Ascending aorta (tissue), 2 donors: ENCODE data around the gene KLHL28. TPM values are rescaled to one million over a fixed set of nuclear protein-coding genes. Genes with fewer than 3 reads are reported as not detected.
A peak's percentile ranks its signal among the peaks of the same experiment; 100 is the strongest.
"Not testable (repeated sequence)": the region's sequence is repeated elsewhere in the genome, so short reads cannot be mapped to it uniquely, and the experiment has no call there.

Source experiments
- DNase-seq, 2 donors: peaks; one replicate each; pipeline ENCODE4 v3.0.0-alpha.2; 2019; ENCODE audit warnings: low spot score in 2 of 2
- H3K27ac ChIP-seq, 2 donors: fragments of 200-600 bp; sonication (generic); one replicate each; pipeline ENCODE4 v1.5.1; 2016 to 2017; ENCODE audit warnings: mild to moderate bottlenecking in 1 of 2
- H3K27me3 ChIP-seq: fragments of 200-600 bp; sonication (generic); one replicate; pipeline ENCODE4 v1.5.1; 2017
- H3K36me3 ChIP-seq, 2 donors: fragments of 200-600 bp; sonication (generic); one replicate each; pipeline ENCODE4 v1.5.1; 2016
- H3K4me1 ChIP-seq, 2 donors: fragments of 200-600 bp; sonication (generic); one replicate each; pipeline ENCODE4 v1.5.1; 2016 to 2017; ENCODE audit warnings: mild to moderate bottlenecking in 1 of 2
- H3K4me3 ChIP-seq, 2 donors: fragments of 200-600 bp; sonication (generic); one replicate each; pipeline ENCODE4 v1.5.1; 2016 to 2017; ENCODE audit warnings: mild to moderate bottlenecking in 1 of 2
- H3K9me3 ChIP-seq, 2 donors: fragments of 200-600 bp; sonication (generic); one replicate each; pipeline ENCODE4 v1.5.1; 2016
- CTCF ChIP-seq, 3 experiments: fragments of 200-600 bp in 2 of 3; fragments of 450-650 bp in 1 of 3; sonication (generic) in 2 of 3; IDR thresholded peaks; one replicate each; pipeline ENCODE4 v1.5.1; 2016 to 2019; ENCODE audit warnings: antibody characterized with exemption in 3 of 3, mild to moderate bottlenecking in 1 of 3, moderate library complexity in 1 of 3
- intact Hi-C: fragments of 100-400 bp; cut with DNase I; formaldehyde crosslinking; loops from one replicate; pipeline ENCODE4 v1.15.1; 2023
- total RNA-seq: library from RNA; depleted of rRNA; stranded (reverse); fragments of >200 nt; gene quantifications from one replicate; pipeline ENCODE4 v1.1.0, GENCODE V29; 2016

The KLHL28 gene
- total RNA-seq, 1 donor from 2014 or later = 6.1 TPM

DNA sequence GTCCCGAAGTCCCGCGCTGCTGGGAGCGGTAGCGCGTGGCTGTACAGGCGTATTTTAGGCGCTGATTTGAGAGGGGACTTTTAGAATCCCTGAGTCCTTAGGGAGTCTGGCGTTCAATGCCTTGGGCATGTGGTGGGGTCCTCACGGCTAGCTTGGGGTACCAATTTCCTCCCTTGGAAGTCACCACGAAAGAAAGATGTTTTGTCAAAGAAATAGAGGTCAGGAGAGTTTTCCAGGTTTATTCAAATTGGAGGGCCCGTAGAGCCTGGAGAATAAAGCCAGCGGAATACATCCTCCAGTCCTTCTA is 63.9 kb downstream of the KLHL28 start:
- intact Hi-C loops = loop anchor here (1.0 to 5.0 kb wide), 4 partner anchors 65 to 355 kb away; partner anchors contain the start of genes FKBP3, MIS18BP1, PRPF39 and TOGARAM1
- no peaks in the 10 kb centered on the region for H3K9me3 ChIP-seq
- H3K36me3 ChIP-seq = peaks cover 0 to 8% of the 10 kb centered on the region in 2 donors
- TF ChIP-seq CTCF (IDR thresholded peaks at IDR 0.05) = no peak
- peaks cover 0 to 15% of the 10 kb centered on the region in 2 donors for H3K4me1 ChIP-seq
- H3K4me3 ChIP-seq = peak overlapping the region; percentile 77 to 82
- H3K27me3 ChIP-seq = no peaks in the 10 kb centered on the region
- peak overlapping the region; percentile 99 to 100 for H3K27ac ChIP-seq
- DNase-seq = no peak

GRCh38 chr14:44897041-44897844 is 64.5 kb downstream of the KLHL28 start:
- intact Hi-C loops = loop anchor here (1.0 to 5.0 kb wide), 4 partner anchors 65 to 355 kb away; partner anchors contain the start of genes FKBP3, MIS18BP1, PRPF39 and TOGARAM1
- DNase-seq = peak; percentile 97 to 99
- no peak for TF ChIP-seq CTCF (IDR thresholded peaks at IDR 0.05)
- peaks cover 0 to 15% of the 10 kb centered on the region in 2 donors for H3K4me1 ChIP-seq
- H3K9me3 ChIP-seq = no peaks in the 10 kb centered on the region
- peak overlapping the region; percentile 99 to 100 for H3K27ac ChIP-seq
- peaks cover 0 to 6% of the 10 kb centered on the region in 2 donors for H3K36me3 ChIP-seq
- peak overlapping the region; percentile 77 to 82 for H3K4me3 ChIP-seq
- no peaks in the 10 kb centered on the region for H3K27me3 ChIP-seq

- Histone ChIP-seq H3K4me1 (peaks cover 0 to 13% of the 10 kb centered on the region in 2 donors), H3K36me3 (peaks cover 0 to 4% of the 10 kb centered on the region in 2 donors), H3K27ac (peak overlapping the region; percentile 99 to 100), H3K9me3 (no peaks in the 10 kb centered on the region), H3K4me3 (peak overlapping the region; percentile 32 to 45), H3K27me3 (no peaks in the 10 kb centered on the region)
- intact Hi-C loops = loop anchor here (1.0 to 5.0 kb wide), 4 partner anchors 66 to 356 kb away; partner anchors contain the start of genes FKBP3, MIS18BP1, PRPF39 and TOGARAM1
- no peak for DNase-seq
- TF ChIP-seq CTCF (IDR thresholded peaks at IDR 0.05) = no peak
Observed at GRCh38 chr14:44896275-44897040, 65.3 kb downstream of the KLHL28 start.

GRCh38 chr14:44895716-44896115 is 66.0 kb downstream of the KLHL28 start:
- Histone ChIP-seq H3K36me3 (peaks cover 0 to 3% of the 10 kb centered on the region in 2 donors), H3K27me3 (no peaks in the 10 kb centered on the region), H3K4me3 (no peak overlapping the region), H3K27ac (no peak overlapping the region), H3K9me3 (no peaks in the 10 kb centered on the region), H3K4me1 (peaks cover 0 to 13% of the 10 kb centered on the region in 2 donors)
- no peak for TF ChIP-seq CTCF (IDR thresholded peaks at IDR 0.05)
- intact Hi-C loops = loop anchor here (5.0 kb wide), 2 partner anchors 187 to 357 kb away; partner anchors contain the start of genes MIS18BP1 and PRPF39
- no peak for DNase-seq

GRCh38 chr14:44893535-44893934 is 68.2 kb downstream of the KLHL28 start:
- Histone ChIP-seq H3K9me3 (no peaks in the 10 kb centered on the region), H3K27ac (no peak overlapping the region), H3K27me3 (no peaks in the 10 kb centered on the region), H3K36me3 (no peaks in the 10 kb centered on the region), H3K4me1 (peaks cover 0 to 8% of the 10 kb centered on the region in 2 donors), H3K4me3 (no peak overlapping the region)
- TF ChIP-seq CTCF (IDR thresholded peaks at IDR 0.05) = no peak
- intact Hi-C loops = no loop called here
- DNase-seq = no peak

GRCh38 chr14:44891726-44892372 is 69.9 kb downstream of the KLHL28 start:
- H3K4me1 ChIP-seq, H3K4me3 ChIP-seq, DNase-seq, H3K36me3 ChIP-seq, H3K27ac ChIP-seq, intact Hi-C loops, H3K9me3 ChIP-seq, H3K27me3 ChIP-seq: not testable (repeated sequence)
